Mesendoderm (in vitro differentiated cells): ENCODE results near the gene OR8U1.

Source experiments
- DNase-seq: peaks from one replicate; pipeline ENCODE4 v3.0.0; 2013
- H2AK5ac ChIP-seq: 2 replicates; pipeline ENCODE4 v1.6.1; 2013; ENCODE audit warnings: low read length, inconsistent platforms
- H2BK120ac ChIP-seq: 2 replicates; pipeline ENCODE4 v1.6.1; 2013; ENCODE audit warnings: low read depth, mild to moderate bottlenecking, low read length, moderate library complexity, mixed read lengths
- H2BK15ac ChIP-seq: replicated peaks from 2 replicates; pipeline ENCODE4 v1.6.1; 2013; ENCODE audit warnings: low read depth, mild to moderate bottlenecking, moderate library complexity
- H2BK5ac ChIP-seq: 2 replicates; pipeline ENCODE4 v1.6.1; 2013; ENCODE audit warnings: low read length, inconsistent platforms
- H3K18ac ChIP-seq: 2 replicates; pipeline ENCODE4 v1.6.1; 2013; ENCODE audit warnings: mild to moderate bottlenecking, low read length, mixed read lengths
- H3K23ac ChIP-seq: one replicate; pipeline ENCODE4 v1.6.1; 2013; ENCODE audit warnings: low read length
- H3K27ac ChIP-seq: 2 replicates; pipeline ENCODE4 v1.5.1; 2013; ENCODE audit warnings: low read depth, mild to moderate bottlenecking, inconsistent platforms, low read length, moderate library complexity
- H3K27me3 ChIP-seq: 2 replicates; pipeline ENCODE4 v1.6.1; 2013; ENCODE audit warnings: low read length, control low read depth, mild to moderate bottlenecking, inconsistent platforms; ENCODE audit not compliant: insufficient read depth, poor library complexity
- H3K36me3 ChIP-seq: 2 replicates; pipeline ENCODE4 v1.6.1; 2013; ENCODE audit warnings: low read length, inconsistent platforms; ENCODE audit not compliant: control insufficient read depth, insufficient read depth
- H3K4ac ChIP-seq: one replicate; pipeline ENCODE4 v1.6.1; 2013; ENCODE audit warnings: low read depth, mild to moderate bottlenecking, low read length, moderate library complexity
- H3K4me1 ChIP-seq: 2 replicates; pipeline ENCODE4 v1.6.1; 2013; ENCODE audit warnings: low read depth, low read length, inconsistent platforms; ENCODE audit not compliant: control insufficient read depth
- H3K4me2 ChIP-seq: 2 replicates; pipeline ENCODE4 v1.6.1; 2013; ENCODE audit warnings: low read length
- H3K4me3 ChIP-seq: 2 replicates; pipeline ENCODE4 v1.5.1; 2013; ENCODE audit warnings: mild to moderate bottlenecking, low read length
- H3K56ac ChIP-seq: one replicate; pipeline ENCODE4 v1.6.1; 2013; ENCODE audit warnings: low read length
- H3K79me1 ChIP-seq: 2 replicates; pipeline ENCODE4 v1.6.1; 2013; ENCODE audit warnings: low read length, inconsistent platforms
- H3K79me2 ChIP-seq: 2 replicates; pipeline ENCODE4 v1.6.1; 2013; ENCODE audit warnings: mild to moderate bottlenecking, low read length; ENCODE audit not compliant: control insufficient read depth, insufficient read depth
- H3K9ac ChIP-seq: 2 replicates; pipeline ENCODE4 v1.6.1; 2013; ENCODE audit warnings: low read length, inconsistent platforms
- H4K5ac ChIP-seq: one replicate; pipeline ENCODE4 v1.6.1; 2013; ENCODE audit warnings: low read length
- H4K8ac ChIP-seq: one replicate; pipeline ENCODE4 v1.6.1; 2013; ENCODE audit warnings: low read depth, mild to moderate bottlenecking, control low read depth, low read length, moderate library complexity
- WGBS: extraction: QIAGEN DNeasy Blood & Tissue Kit; methylation state at CpG from one replicate; pipeline ENCODE4 v1.1.7; 2013; ENCODE audit warnings: low lambda C conversion rate, missing lambda C conversion rate; ENCODE audit not compliant: insufficient coverage; ENCODE audit errors: extremely low coverage; 5-methylcytosine and 5-hydroxymethylcytosine counted together

The OR8U1 gene

GRCh38 chr11:56412396-56412795, 37.0 kb downstream of the OR8U1 start, which contains the start of gene OR5AL1:
TSS of gene OR5AL1 (plus strand) at chr11:56412696.
- H4K5ac ChIP-seq: no peak within 1 kb of the TSS
- no peaks in the 10 kb centered on the region for H3K4me1 ChIP-seq
- no peak within 1 kb of the TSS for H3K56ac ChIP-seq
- H3K18ac ChIP-seq: no peak within 1 kb of the TSS
- no peak within 1 kb of the TSS for H2BK5ac ChIP-seq
- no peak for DNase-seq
- H3K79me1 ChIP-seq: no peaks in the 10 kb centered on the region
- no peak within 1 kb of the TSS for H3K4me3 ChIP-seq
- no peak within 1 kb of the TSS for H3K27ac ChIP-seq
- H2BK120ac ChIP-seq: no peak within 1 kb of the TSS
- H3K4me2 ChIP-seq: no peak within 1 kb of the TSS
- no peaks in the 10 kb centered on the region for H3K79me2 ChIP-seq
- no peaks in the 10 kb centered on the region for H3K36me3 ChIP-seq
- no peak within 1 kb of the TSS for H3K23ac ChIP-seq
- H3K4ac ChIP-seq: no peak within 1 kb of the TSS
- H3K9ac ChIP-seq: no peak within 1 kb of the TSS
- H3K27me3 ChIP-seq: no peaks in the 10 kb centered on the region
- H2AK5ac ChIP-seq: no peak within 1 kb of the TSS
- no CpG with 5 or more reads among the region's 1 CpG for WGBS
- H4K8ac ChIP-seq: no peak within 1 kb of the TSS
- no peak within 1 kb of the TSS for H2BK15ac ChIP-seq
